Endothelial cell of umbilical vein (primary cell): ENCODE measurements around the gene CCDC116. TPM values are rescaled to one million over a fixed set of nuclear protein-coding genes. Genes with fewer than 3 reads are reported as not detected.

Source experiments
- BruUV-seq: library from RNA; stranded (reverse); fragments of 400-500 nt; replicated peaks from 2 replicates; lab custom pipeline; 2021; lab: Mats Ljungman, UMichigan
- CTCF ChIA-PET: fragments of 300-600, 350-600 bp; sonication (Branson Sonifier 250); formaldehyde crosslinking; loops from one replicate; lab custom pipeline; 2021; ENCODE audit warnings: antibody characterized with exemption, inconsistent platforms; lab: Charles Lee
- POLR2A ChIA-PET: fragments of 300-600, 350-600 bp; sonication (Branson Sonifier 250); formaldehyde crosslinking; loops from one replicate; lab custom pipeline; 2021; ENCODE audit warnings: antibody characterized with exemption, inconsistent platforms; lab: Charles Lee
- DNase-seq: peaks from one replicate; pipeline ENCODE4 v3.0.0-alpha.2; 2011; ENCODE audit warnings: low read depth, low spot score
- FAIRE-seq: peaks from 2 replicates; lab custom pipeline; 2011; peaks lifted over from hg19 to GRCh38; lab: Jason Lieb, UNC
- H2AFZ ChIP-seq: 2 replicates; pipeline ENCODE4 v1.6.0; 2012; ENCODE audit warnings: low read depth, low read length, control low read depth, inconsistent platforms
- H3K27ac ChIP-seq: 2 replicates; pipeline ENCODE4 v1.5.1; 2011; ENCODE audit warnings: low read depth, mild to moderate bottlenecking, control low read depth, low read length, moderate library complexity; ENCODE audit not compliant: insufficient read depth
- H3K27me3 ChIP-seq, 2 experiments: 2 replicates each; pipeline versions ENCODE4 v1.6.0 to v1.6.1; 2011; ENCODE audit warnings: low read length in 2 of 2, mixed read lengths in 1 of 2; ENCODE audit not compliant: control insufficient read depth in 2 of 2, insufficient read depth in 2 of 2
- H3K36me3 ChIP-seq, 2 experiments: 2 replicates in 1 of 2; 3 replicates in 1 of 2; pipeline ENCODE4 v1.5.1; 2011; ENCODE audit warnings: low read length in 2 of 2, mild to moderate bottlenecking in 1 of 2, moderate library complexity in 1 of 2; ENCODE audit not compliant: control insufficient read depth in 2 of 2, insufficient read depth in 2 of 2; ENCODE audit errors: extremely low read depth in 1 of 2
- H3K4me1 ChIP-seq: 3 replicates; pipeline ENCODE4 v1.5.1; 2011; ENCODE audit warnings: mild to moderate bottlenecking, low read length; ENCODE audit not compliant: control insufficient read depth, insufficient read depth; ENCODE audit errors: extremely low read depth
- H3K4me2 ChIP-seq: 2 replicates; pipeline ENCODE4 v1.6.1; 2011; ENCODE audit warnings: low read length, control low read depth, mixed read lengths; ENCODE audit not compliant: insufficient read depth
- H3K4me3 ChIP-seq, 3 experiments: fragments of 200-600 bp in 1 of 3; sonication (generic), shearing (Covaris generic) in 1 of 3; replicated peaks in 1 of 3; 2 replicates each; pipeline ENCODE4 v1.5.1; 2011 to 2016; ENCODE audit warnings: control low read depth in 3 of 3, low read length in 3 of 3, mild to moderate bottlenecking in 2 of 3, inconsistent platforms in 1 of 3, low read depth in 1 of 3, moderate library complexity in 1 of 3; ENCODE audit not compliant: insufficient read depth in 1 of 3
- H3K79me2 ChIP-seq: 2 replicates; pipeline ENCODE4 v1.6.0; 2012; ENCODE audit warnings: low read length, inconsistent platforms; ENCODE audit not compliant: control insufficient read depth, insufficient read depth
- H3K9ac ChIP-seq: replicated peaks from 2 replicates; pipeline ENCODE3; 2011; ENCODE audit warnings: low read length, control low read depth; ENCODE audit not compliant: insufficient read depth; ENCODE audit errors: extremely low read depth
- H3K9me1 ChIP-seq: replicated peaks from 3 replicates; pipeline ENCODE4 v1.6.0; 2011; ENCODE audit warnings: mild to moderate bottlenecking, low read length; ENCODE audit not compliant: control insufficient read depth, insufficient read depth; ENCODE audit errors: extremely low read depth
- H3K9me3 ChIP-seq: replicated peaks from 2 replicates; pipeline ENCODE4 v1.5.1; 2012; ENCODE audit warnings: low read length, inconsistent platforms; ENCODE audit not compliant: control insufficient read depth, insufficient read depth
- H4K20me1 ChIP-seq: replicated peaks from 2 replicates; pipeline ENCODE3; 2011; ENCODE audit warnings: mild to moderate bottlenecking, low read length; ENCODE audit not compliant: control insufficient read depth, insufficient read depth; ENCODE audit errors: extremely low read depth
- EZH2 ChIP-seq: IDR thresholded peaks from 2 replicates; pipeline ENCODE4 v1.6.1; 2012; ENCODE audit warnings: borderline replicate concordance, low read depth, mild to moderate bottlenecking, moderate library complexity, low read length, inconsistent platforms; ENCODE audit not compliant: severe bottlenecking
- FOS ChIP-seq: IDR thresholded peaks from 2 replicates; pipeline ENCODE4 v1.6.1; 2011; ENCODE audit warnings: mild to moderate bottlenecking, low read length, moderate library complexity, borderline replicate concordance; ENCODE audit not compliant: insufficient read depth
- GATA2 ChIP-seq: IDR thresholded peaks from 2 replicates; pipeline ENCODE4 v1.7.0; 2011; ENCODE audit warnings: low read depth, mild to moderate bottlenecking, moderate library complexity, mixed read lengths, low read length; ENCODE audit not compliant: insufficient read length, insufficient read depth
- JUN ChIP-seq: IDR thresholded peaks from 2 replicates; pipeline ENCODE4 v1.6.1; 2011; ENCODE audit warnings: borderline replicate concordance, low read depth; ENCODE audit not compliant: insufficient read length, insufficient read depth
- MYC ChIP-seq: IDR thresholded peaks from one replicate; pipeline ENCODE4 v1.6.1; 2011; ENCODE audit warnings: mild to moderate bottlenecking, low read depth, low read length
- POLR2A ChIP-seq: IDR thresholded peaks from 2 replicates; pipeline ENCODE4 v1.6.1; 2012; ENCODE audit warnings: low read depth, mild to moderate bottlenecking, control low read depth, low read length
- POLR2AphosphoS5 ChIP-seq: IDR thresholded peaks from 2 replicates; pipeline ENCODE4 v1.6.1; 2012; ENCODE audit warnings: low read depth, mild to moderate bottlenecking, control low read depth, low read length, moderate library complexity; ENCODE audit not compliant: insufficient read depth
- dilution Hi-C: fragments of 300-500 bp; cut with MboI; formaldehyde crosslinking; loops from one replicate; pipeline ENCODE4 v1.15.0; 2019; ENCODE audit warnings: low sequenced_read_pairs; ENCODE audit not compliant: extremely low pct_ligation_motif_present
- intact Hi-C: fragments of 100-400 bp; cut with micrococcal nuclease; formaldehyde crosslinking; loops from one replicate; pipeline ENCODE4 v1.10.0; 2022
- polyA plus RNA-seq, 4 experiments: library from polyadenylated mRNA; depleted of rRNA in 3 of 4; stranded (reverse) in 3 of 4; unstranded in 1 of 4; fragments of >200 nt; gene quantifications; 2 replicates each; pipeline versions ENCODE4 v1.2.1 to v1.2.3, GENCODE V29; 2011 to 2012; ENCODE audit warnings: missing spikeins in 1 of 4
- total RNA-seq: library from RNA; stranded (reverse); gene quantifications from 2 replicates; pipeline ENCODE4 v1.2.3, GENCODE V29; 2021
- TF ChIP-seq, protein P1 (sequence below): IDR thresholded peaks from 2 replicates; pipeline ENCODE4 v1.6.1; 2011; ENCODE audit not compliant: insufficient read depth, insufficient read length
- TF ChIP-seq, protein P2 (sequence below), 2 donors: IDR thresholded peaks; 1 replicate in 1 of 2; 2 replicates in 1 of 2; pipeline ENCODE4 v1.5.1; 2011; ENCODE audit warnings: low read length in 2 of 2, mild to moderate bottlenecking in 2 of 2, moderate library complexity in 2 of 2, control low read depth in 1 of 2, inconsistent platforms in 1 of 2, low read depth in 1 of 2; ENCODE audit not compliant: insufficient read depth in 1 of 2; ENCODE audit errors: extremely low read depth in 1 of 2

The CCDC116 gene
- total and polyA plus RNA-seq, 2 donors (not counting 3 experiments of a cell fraction or from before 2014, with no cell fraction given) = 0.21 to 0.33 TPM

DNA sequence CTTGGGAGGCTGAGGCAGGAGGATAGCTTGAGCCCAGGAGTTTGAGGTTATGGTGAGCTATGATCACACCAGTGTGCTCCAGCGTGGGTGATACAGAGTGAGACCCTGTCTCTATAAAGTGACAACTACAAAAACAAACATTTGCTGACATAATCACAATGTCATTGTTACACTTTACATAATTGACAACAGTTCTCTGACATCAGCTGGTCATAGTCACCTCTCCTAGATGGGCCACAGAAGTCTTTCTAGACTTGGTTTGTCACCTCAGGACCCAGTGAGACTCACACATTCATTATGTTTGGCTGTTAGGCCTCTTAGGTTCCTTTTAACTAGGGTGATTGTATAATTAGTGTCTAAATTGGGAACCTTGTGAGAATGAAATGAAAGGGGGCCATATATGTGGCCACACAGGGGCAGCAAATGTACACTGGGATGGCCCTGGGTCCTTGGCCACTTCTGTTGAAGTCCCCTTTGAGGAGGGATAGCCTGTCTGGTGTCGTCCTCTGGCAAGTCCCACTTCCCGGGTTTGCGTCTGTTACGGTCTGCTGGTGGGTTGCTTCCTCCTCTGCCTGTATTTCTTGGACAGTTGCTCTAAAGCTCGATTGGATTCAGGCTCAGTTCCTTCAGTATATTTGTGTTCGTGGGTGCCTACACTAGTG, 27.4 kb downstream of the CCDC116 start:
- POLR2A ChIA-PET = no interaction called here
- H3K4me3 ChIP-seq = no peak overlapping the region
- no peak for TF ChIP-seq MYC
- TF ChIP-seq FOS = no peak
- TF ChIP-seq, protein P1, sequence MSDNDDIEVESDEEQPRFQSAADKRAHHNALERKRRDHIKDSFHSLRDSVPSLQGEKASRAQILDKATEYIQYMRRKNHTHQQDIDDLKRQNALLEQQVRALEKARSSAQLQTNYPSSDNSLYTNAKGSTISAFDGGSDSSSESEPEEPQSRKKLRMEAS = no peak
- no peak for TF ChIP-seq EZH2
- TF ChIP-seq GATA2 = no peak
- no peak for TF ChIP-seq POLR2A
- no peak for TF ChIP-seq JUN
- TF ChIP-seq, protein P2, sequence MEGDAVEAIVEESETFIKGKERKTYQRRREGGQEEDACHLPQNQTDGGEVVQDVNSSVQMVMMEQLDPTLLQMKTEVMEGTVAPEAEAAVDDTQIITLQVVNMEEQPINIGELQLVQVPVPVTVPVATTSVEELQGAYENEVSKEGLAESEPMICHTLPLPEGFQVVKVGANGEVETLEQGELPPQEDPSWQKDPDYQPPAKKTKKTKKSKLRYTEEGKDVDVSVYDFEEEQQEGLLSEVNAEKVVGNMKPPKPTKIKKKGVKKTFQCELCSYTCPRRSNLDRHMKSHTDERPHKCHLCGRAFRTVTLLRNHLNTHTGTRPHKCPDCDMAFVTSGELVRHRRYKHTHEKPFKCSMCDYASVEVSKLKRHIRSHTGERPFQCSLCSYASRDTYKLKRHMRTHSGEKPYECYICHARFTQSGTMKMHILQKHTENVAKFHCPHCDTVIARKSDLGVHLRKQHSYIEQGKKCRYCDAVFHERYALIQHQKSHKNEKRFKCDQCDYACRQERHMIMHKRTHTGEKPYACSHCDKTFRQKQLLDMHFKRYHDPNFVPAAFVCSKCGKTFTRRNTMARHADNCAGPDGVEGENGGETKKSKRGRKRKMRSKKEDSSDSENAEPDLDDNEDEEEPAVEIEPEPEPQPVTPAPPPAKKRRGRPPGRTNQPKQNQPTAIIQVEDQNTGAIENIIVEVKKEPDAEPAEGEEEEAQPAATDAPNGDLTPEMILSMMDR (IDR thresholded peaks at IDR 0.05; ENCODE audit: extremely low read depth in 1 of 2, insufficient read depth in 1 of 2, low read depth in 1 of 2, low read length in 2 of 2) = no peak
- no peak for TF ChIP-seq POLR2AphosphoS5

More for the DNA sequence above, 27.4 kb downstream of the CCDC116 start:
- Histone ChIP-seq H3K9ac (no peak overlapping the region), H3K4me1 (peaks cover 3% of the 10 kb centered on the region), H3K9me1 (no peaks in the 10 kb centered on the region), H3K27ac (no peak overlapping the region), H2AFZ (no peak overlapping the region), H3K27me3 (peaks cover 0 to 2% of the 10 kb centered on the region in 2 experiments), H3K79me2 (no peaks in the 10 kb centered on the region), H3K9me3 (no peaks in the 10 kb centered on the region), H3K4me2 (no peak overlapping the region), H3K36me3 (no peaks in the 10 kb centered on the region), H4K20me1 (no peaks in the 10 kb centered on the region)
- FAIRE-seq (no peak), DNase-seq (no peak)
- CTCF ChIA-PET = interaction anchor here (1.2 kb wide), 1 partner anchor 13 kb away, joined by 5 read pairs; no protein-coding TSS in a partner anchor
- dilution Hi-C loops = no loop called here
- no TSS peak for BruUV-seq
- intact Hi-C loops = loop anchor here (10.0 kb wide), 1 partner anchor 155 kb away; no protein-coding TSS in a partner anchor
